Effector memory CD4-positive, alpha-beta T cell (primary cell): ENCODE data around the gene ZNHIT3.

Experiments
- DNase-seq, 3 donors: peaks; one replicate each; pipeline ENCODE4 v3.0.0-alpha.2; 2020
- H3K27ac ChIP-seq: 2 replicates; pipeline ENCODE4 v1.7.0; 2013; ENCODE audit warnings: mild to moderate bottlenecking, low read length, moderate library complexity; ENCODE audit not compliant: insufficient read depth, poor library complexity, severe bottlenecking
- H3K27me3 ChIP-seq: replicated peaks from 2 replicates; pipeline ENCODE4 v1.7.0; 2013; ENCODE audit warnings: mild to moderate bottlenecking, low read length; ENCODE audit not compliant: insufficient read depth, control insufficient read depth, poor library complexity, severe bottlenecking
- H3K36me3 ChIP-seq: 2 replicates; pipeline ENCODE4 v1.7.0; 2013; ENCODE audit warnings: mild to moderate bottlenecking, low read length, moderate library complexity; ENCODE audit not compliant: control insufficient read depth, insufficient read depth
- H3K4me1 ChIP-seq: 2 replicates; pipeline ENCODE4 v1.7.0; 2013; ENCODE audit warnings: low read length, mild to moderate bottlenecking; ENCODE audit not compliant: control insufficient read depth, insufficient read depth, poor library complexity, severe bottlenecking
- H3K4me3 ChIP-seq: 2 replicates; pipeline ENCODE4 v1.7.0; 2013; ENCODE audit warnings: low read length, low read depth, mild to moderate bottlenecking; ENCODE audit not compliant: insufficient read depth, poor library complexity, severe bottlenecking
- H3K9me3 ChIP-seq: 2 replicates; pipeline ENCODE4 v1.7.0; 2013; ENCODE audit warnings: mild to moderate bottlenecking, low read length, moderate library complexity; ENCODE audit not compliant: control insufficient read depth

Gene ZNHIT3

GRCh38 chr17:36544044-36544306 is 57.5 kb downstream of the ZNHIT3 start:
- DNase-seq: no peak
- no peaks in the 10 kb centered on the region for H3K9me3 ChIP-seq
- H3K27me3 ChIP-seq: no peaks in the 10 kb centered on the region
- H3K4me3 ChIP-seq: peak overlapping the region; percentile 91
- H3K27ac ChIP-seq: peak overlapping the region; percentile 98
- H3K36me3 ChIP-seq: no peaks in the 10 kb centered on the region
- H3K4me1 ChIP-seq: peaks cover 22% of the 10 kb centered on the region

GRCh38 chr17:36544307-36545076 is 58.0 kb downstream of the ZNHIT3 start, which contains the start of gene GGNBP2:
TSS of gene GGNBP2 (plus strand) at chr17:36544919. CDS start at chr17:36545725, 806 bp downstream.
- Histone ChIP-seq H3K9me3 (no peaks in the 10 kb centered on the region), H3K27me3 (no peaks in the 10 kb centered on the region), H3K4me3 (peak within 1 kb of the TSS; percentile 91), H3K4me1 (peaks cover 22% of the 10 kb centered on the region), H3K36me3 (no peaks in the 10 kb centered on the region), H3K27ac (peak within 1 kb of the TSS; percentile 98)
- peak; percentile 77 to 91 (median 88) for DNase-seq

GRCh38 chr17:36545077-36545464 is 58.6 kb downstream of the ZNHIT3 start:
- Histone ChIP-seq H3K27ac (peak overlapping the region; percentile 98), H3K36me3 (no peaks in the 10 kb centered on the region), H3K9me3 (no peaks in the 10 kb centered on the region), H3K4me1 (peaks cover 22% of the 10 kb centered on the region), H3K27me3 (no peaks in the 10 kb centered on the region), H3K4me3 (peak overlapping the region; percentile 91)
- DNase-seq: no peak
